ENCODE results near the gene PPP1R17.

Gene PPP1R17

DNA sequence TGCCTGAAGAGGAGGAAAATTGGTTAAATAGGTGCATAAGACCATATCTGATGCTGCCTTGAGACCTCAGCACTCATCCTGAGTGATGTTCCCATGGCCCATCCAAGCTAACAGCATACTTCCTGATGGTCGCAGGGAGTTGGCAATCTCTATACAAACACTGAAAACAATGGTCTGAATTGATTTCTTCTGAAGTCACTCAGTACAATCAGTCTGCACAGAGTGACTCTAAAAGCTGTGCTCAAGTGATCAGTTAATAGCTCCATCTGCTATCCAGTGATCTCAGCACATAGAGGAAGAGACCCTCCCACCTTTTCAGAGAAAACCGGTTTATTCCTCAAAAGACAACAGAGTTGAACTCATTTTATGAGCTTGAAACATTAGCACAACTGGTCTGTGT is 3.9 kb downstream of the PPP1R17 start:
- H3K27ac ChIP-seq (ENCODE audit: extremely low read depth, low read depth, low read length): no peak overlapping the region
- ChIA-PET POLR2A (interaction anchor here (0.7 kb wide), 1 partner anchor 89 kb away, joined by 3 read pairs; no protein-coding TSS in a partner anchor), CTCF (no interaction called here)
- no peak overlapping the region for H3K4me3 ChIP-seq (ENCODE audit: low read depth, low read length)
- no peaks in the 10 kb centered on the region for H3K36me3 ChIP-seq (ENCODE audit: control insufficient read depth in 2 of 2, insufficient read depth in 1 of 2, low read length in 2 of 2)
- TF ChIP-seq ZNF416 (tag by site-specific recombination; IDR thresholded peaks at IDR 0.05): no peak
- no peak for TF ChIP-seq ZNF350 (tag by site-specific recombination; IDR thresholded peaks at IDR 0.05)
- TF ChIP-seq RBAK (tag by site-specific recombination; IDR thresholded peaks at IDR 0.05): no peak
- TF ChIP-seq, protein P1, sequence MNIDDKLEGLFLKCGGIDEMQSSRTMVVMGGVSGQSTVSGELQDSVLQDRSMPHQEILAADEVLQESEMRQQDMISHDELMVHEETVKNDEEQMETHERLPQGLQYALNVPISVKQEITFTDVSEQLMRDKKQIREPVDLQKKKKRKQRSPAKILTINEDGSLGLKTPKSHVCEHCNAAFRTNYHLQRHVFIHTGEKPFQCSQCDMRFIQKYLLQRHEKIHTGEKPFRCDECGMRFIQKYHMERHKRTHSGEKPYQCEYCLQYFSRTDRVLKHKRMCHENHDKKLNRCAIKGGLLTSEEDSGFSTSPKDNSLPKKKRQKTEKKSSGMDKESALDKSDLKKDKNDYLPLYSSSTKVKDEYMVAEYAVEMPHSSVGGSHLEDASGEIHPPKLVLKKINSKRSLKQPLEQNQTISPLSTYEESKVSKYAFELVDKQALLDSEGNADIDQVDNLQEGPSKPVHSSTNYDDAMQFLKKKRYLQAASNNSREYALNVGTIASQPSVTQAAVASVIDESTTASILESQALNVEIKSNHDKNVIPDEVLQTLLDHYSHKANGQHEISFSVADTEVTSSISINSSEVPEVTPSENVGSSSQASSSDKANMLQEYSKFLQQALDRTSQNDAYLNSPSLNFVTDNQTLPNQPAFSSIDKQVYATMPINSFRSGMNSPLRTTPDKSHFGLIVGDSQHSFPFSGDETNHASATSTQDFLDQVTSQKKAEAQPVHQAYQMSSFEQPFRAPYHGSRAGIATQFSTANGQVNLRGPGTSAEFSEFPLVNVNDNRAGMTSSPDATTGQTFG (tag by site-specific recombination; IDR thresholded peaks at IDR 0.05; ENCODE audit: borderline replicate concordance): no peak
- no peak for TF ChIP-seq ZEB2 (tag by site-specific recombination; IDR thresholded peaks at IDR 0.05)
- no peak for TF ChIP-seq ZNF785 (tag by site-specific recombination; IDR thresholded peaks at IDR 0.05)
- TF ChIP-seq, protein P2, sequence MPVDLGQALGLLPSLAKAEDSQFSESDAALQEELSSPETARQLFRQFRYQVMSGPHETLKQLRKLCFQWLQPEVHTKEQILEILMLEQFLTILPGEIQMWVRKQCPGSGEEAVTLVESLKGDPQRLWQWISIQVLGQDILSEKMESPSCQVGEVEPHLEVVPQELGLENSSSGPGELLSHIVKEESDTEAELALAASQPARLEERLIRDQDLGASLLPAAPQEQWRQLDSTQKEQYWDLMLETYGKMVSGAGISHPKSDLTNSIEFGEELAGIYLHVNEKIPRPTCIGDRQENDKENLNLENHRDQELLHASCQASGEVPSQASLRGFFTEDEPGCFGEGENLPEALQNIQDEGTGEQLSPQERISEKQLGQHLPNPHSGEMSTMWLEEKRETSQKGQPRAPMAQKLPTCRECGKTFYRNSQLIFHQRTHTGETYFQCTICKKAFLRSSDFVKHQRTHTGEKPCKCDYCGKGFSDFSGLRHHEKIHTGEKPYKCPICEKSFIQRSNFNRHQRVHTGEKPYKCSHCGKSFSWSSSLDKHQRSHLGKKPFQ (tag by site-specific recombination; IDR thresholded peaks at IDR 0.05): no peak
- no peak for TF ChIP-seq ZNF830 (tag by site-specific recombination; IDR thresholded peaks at IDR 0.05; ENCODE audit: low read depth)
- TF ChIP-seq ZNF155 (tag by site-specific recombination; IDR thresholded peaks at IDR 0.05): no peak
- no peak for TF ChIP-seq ZNF76 (tag by site-specific recombination; IDR thresholded peaks at IDR 0.05; ENCODE audit: borderline replicate concordance, low read depth)
- TF ChIP-seq ZNF146 (tag by site-specific recombination; IDR thresholded peaks at IDR 0.05): no peak
- TF ChIP-seq ZFP41 (tag by site-specific recombination; IDR thresholded peaks at IDR 0.05; ENCODE audit: borderline replicate concordance): no peak
- no peak for TF ChIP-seq ZFP3 (tag by site-specific recombination; IDR thresholded peaks at IDR 0.05; ENCODE audit: low read depth)
- no peak for TF ChIP-seq ZNF24 (tag by site-specific recombination; IDR thresholded peaks at IDR 0.05)
- no peak for TF ChIP-seq ZNF302 (tag by site-specific recombination; IDR thresholded peaks at IDR 0.05; ENCODE audit: low read depth)
- TF ChIP-seq ZNF114 (tag by site-specific recombination; IDR thresholded peaks at IDR 0.05): no peak
- TF ChIP-seq ZNF433 (tag by site-specific recombination; IDR thresholded peaks at IDR 0.05; ENCODE audit: low read depth): no peak
- no peak for TF ChIP-seq ZNF391 (tag by site-specific recombination; IDR thresholded peaks at IDR 0.05; ENCODE audit: borderline replicate concordance, low read depth)
- no peak for TF ChIP-seq ZNF621 (tag by site-specific recombination; IDR thresholded peaks at IDR 0.05)
- no peak for TF ChIP-seq ZNF791 (tag by site-specific recombination; IDR thresholded peaks at IDR 0.05)
- H3K4me1 ChIP-seq (ENCODE audit: control insufficient read depth, insufficient read depth, low read length): no peaks in the 10 kb centered on the region
- H3K9me3 ChIP-seq (ENCODE audit: control insufficient read depth, insufficient read depth, low read depth, low read length): no peaks in the 10 kb centered on the region

DNA sequence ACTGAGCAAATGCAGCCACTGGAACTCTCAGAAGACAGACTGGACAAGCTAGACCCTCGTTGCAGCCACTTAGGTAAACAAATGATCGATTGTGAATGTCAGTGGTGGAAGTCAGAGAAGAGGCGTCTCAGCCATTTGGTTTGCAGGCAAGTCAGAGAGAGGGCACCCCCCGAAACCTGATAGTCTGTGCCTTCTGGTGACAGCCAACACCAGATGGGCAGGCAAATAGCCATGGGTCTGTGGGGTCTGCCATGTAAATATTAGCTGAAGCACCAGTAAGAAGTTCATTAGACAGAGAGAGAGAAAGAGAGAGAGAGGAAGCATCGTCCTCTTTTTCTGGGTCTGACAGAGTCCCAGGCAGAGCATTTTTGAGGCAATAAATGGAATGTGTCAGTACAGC is 5.4 kb downstream of the PPP1R17 start:
- CTCF ChIA-PET: interaction anchor here (0.6 kb wide), 1 partner anchor 30 kb away, joined by 4 read pairs; no protein-coding TSS in a partner anchor
- POLR2A ChIA-PET: no interaction called here
- Histone ChIP-seq H3K36me3 (ENCODE audit: control insufficient read depth in 2 of 2, insufficient read depth in 1 of 2, low read length in 2 of 2) (no peaks in the 10 kb centered on the region), H3K4me3 (ENCODE audit: low read depth, low read length) (no peak overlapping the region), H3K4me1 (ENCODE audit: control insufficient read depth, insufficient read depth, low read length) (no peaks in the 10 kb centered on the region), H3K27ac (ENCODE audit: extremely low read depth, low read depth, low read length) (no peak overlapping the region), H3K9me3 (ENCODE audit: control insufficient read depth, insufficient read depth, low read depth, low read length) (no peaks in the 10 kb centered on the region)
- TF ChIP-seq ZNF433 (tag by site-specific recombination; IDR thresholded peaks at IDR 0.05; ENCODE audit: low read depth): no peak
- no peak for TF ChIP-seq MZF1 (tag by site-specific recombination; IDR thresholded peaks at IDR 0.05; ENCODE audit: borderline replicate concordance)
- TF ChIP-seq, protein P3, sequence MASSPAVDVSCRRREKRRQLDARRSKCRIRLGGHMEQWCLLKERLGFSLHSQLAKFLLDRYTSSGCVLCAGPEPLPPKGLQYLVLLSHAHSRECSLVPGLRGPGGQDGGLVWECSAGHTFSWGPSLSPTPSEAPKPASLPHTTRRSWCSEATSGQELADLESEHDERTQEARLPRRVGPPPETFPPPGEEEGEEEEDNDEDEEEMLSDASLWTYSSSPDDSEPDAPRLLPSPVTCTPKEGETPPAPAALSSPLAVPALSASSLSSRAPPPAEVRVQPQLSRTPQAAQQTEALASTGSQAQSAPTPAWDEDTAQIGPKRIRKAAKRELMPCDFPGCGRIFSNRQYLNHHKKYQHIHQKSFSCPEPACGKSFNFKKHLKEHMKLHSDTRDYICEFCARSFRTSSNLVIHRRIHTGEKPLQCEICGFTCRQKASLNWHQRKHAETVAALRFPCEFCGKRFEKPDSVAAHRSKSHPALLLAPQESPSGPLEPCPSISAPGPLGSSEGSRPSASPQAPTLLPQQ (tag by site-specific recombination; IDR thresholded peaks at IDR 0.05): no peak
- TF ChIP-seq OSR2 (tag by site-specific recombination; IDR thresholded peaks at IDR 0.05): no peak
- TF ChIP-seq ZNF658 (tag by site-specific recombination; IDR thresholded peaks at IDR 0.05): no peak
- no peak for TF ChIP-seq ZNF529 (tag by site-specific recombination; IDR thresholded peaks at IDR 0.05; ENCODE audit: insufficient replicate concordance)

Measured in HEK293 (cell line).